ENCODE results near the gene HIPK3.
"Not testable (repeated sequence)": the region's sequence is repeated elsewhere in the genome, so short reads cannot be mapped to it uniquely, and the experiment has no call there.

Gene HIPK3

GRCh38 chr11:33257897-33258630, 883 bp downstream of the HIPK3 start:
- no peak for DNase-seq (ENCODE audit: low read depth)
- TF ChIP-seq CTCF (IDR thresholded peaks at IDR 0.05; ENCODE audit: low read depth, low read length, missing control alignments) = peak; percentile 29
- in situ Hi-C loops (cut with HindIII; ENCODE audit: low sequenced_read_pairs) = no loop called here
- peak overlapping the region; percentile 83 for H3K4me3 ChIP-seq (ENCODE audit: low read depth, low read length)

- in situ Hi-C loops (cut with HindIII; ENCODE audit: low sequenced_read_pairs) = no loop called here
- no peak for DNase-seq (ENCODE audit: low read depth)
- TF ChIP-seq CTCF (IDR thresholded peaks at IDR 0.05; ENCODE audit: low read depth, low read length, missing control alignments) = no peak
- H3K4me3 ChIP-seq (ENCODE audit: low read depth, low read length) = peak overlapping the region; percentile 83
These were observed 1.5 kb downstream of the HIPK3 start for GRCh38 chr11:33258631-33259205.

GRCh38 chr11:33259869-33260268, 2.7 kb downstream of the HIPK3 start:
- in situ Hi-C loops (cut with HindIII; ENCODE audit: low sequenced_read_pairs) = no loop called here
- TF ChIP-seq CTCF (IDR thresholded peaks at IDR 0.05; ENCODE audit: low read depth, low read length, missing control alignments) = no peak
- peak overlapping the region; percentile 83 for H3K4me3 ChIP-seq (ENCODE audit: low read depth, low read length)
- no peak for DNase-seq (ENCODE audit: low read depth)

DNA sequence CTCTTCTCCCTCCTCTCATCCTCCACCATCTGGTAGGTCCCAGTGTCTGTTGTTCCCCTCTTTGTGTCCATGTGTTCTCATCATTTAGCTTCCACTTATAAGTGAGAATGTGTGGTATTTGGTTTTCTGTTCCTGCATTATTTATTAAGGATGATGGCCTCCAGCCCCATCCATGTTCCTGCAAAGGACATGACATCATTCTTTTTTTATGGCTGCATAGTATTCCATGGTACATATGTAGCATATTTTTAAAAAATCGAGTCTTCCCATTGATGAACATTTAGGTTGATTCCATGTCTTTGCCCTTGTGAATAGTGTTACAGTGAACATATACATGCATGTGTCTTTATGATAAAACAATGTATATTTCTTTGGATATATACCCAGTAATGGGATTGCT, 4.2 kb downstream of the HIPK3 start:
- DNase-seq (ENCODE audit: low read depth); in situ Hi-C loops (cut with HindIII; ENCODE audit: low sequenced_read_pairs); H3K4me3 ChIP-seq (ENCODE audit: low read depth, low read length): not testable (repeated sequence)

GRCh38 chr11:33262011-33262645, 4.9 kb downstream of the HIPK3 start:
- in situ Hi-C loops (cut with HindIII; ENCODE audit: low sequenced_read_pairs) = no loop called here
- TF ChIP-seq CTCF (IDR thresholded peaks at IDR 0.05; ENCODE audit: low read depth, low read length, missing control alignments) = no peak
- no peak for DNase-seq (ENCODE audit: low read depth)
- H3K4me3 ChIP-seq (ENCODE audit: low read depth, low read length) = no peak overlapping the region

DNA sequence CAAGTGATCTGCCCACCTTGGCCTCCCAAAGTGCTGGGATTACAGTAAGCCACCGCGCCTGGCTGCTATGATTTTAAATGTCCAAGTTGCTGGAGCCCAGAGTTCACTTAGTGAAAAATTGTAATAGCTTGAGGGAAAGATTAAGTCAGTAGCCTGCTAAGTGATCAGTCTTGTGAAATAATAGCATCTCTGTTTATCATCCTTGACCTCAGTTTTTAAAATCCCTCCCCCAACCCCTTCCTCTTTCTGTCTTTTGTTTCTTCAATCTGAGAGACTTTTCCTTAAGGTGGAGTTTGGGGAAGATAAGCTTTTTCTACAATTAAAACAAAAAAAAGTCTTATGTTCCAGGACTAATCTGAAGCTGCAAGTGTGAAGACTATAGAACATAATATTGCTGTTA, 6.4 kb downstream of the HIPK3 start:
- no peak overlapping the region for H3K4me3 ChIP-seq (ENCODE audit: low read depth, low read length)
- TF ChIP-seq CTCF (IDR thresholded peaks at IDR 0.05; ENCODE audit: low read depth, low read length, missing control alignments) = no peak
- in situ Hi-C loops (cut with HindIII; ENCODE audit: low sequenced_read_pairs) = no loop called here
- no peak for DNase-seq (ENCODE audit: low read depth)

DNA sequence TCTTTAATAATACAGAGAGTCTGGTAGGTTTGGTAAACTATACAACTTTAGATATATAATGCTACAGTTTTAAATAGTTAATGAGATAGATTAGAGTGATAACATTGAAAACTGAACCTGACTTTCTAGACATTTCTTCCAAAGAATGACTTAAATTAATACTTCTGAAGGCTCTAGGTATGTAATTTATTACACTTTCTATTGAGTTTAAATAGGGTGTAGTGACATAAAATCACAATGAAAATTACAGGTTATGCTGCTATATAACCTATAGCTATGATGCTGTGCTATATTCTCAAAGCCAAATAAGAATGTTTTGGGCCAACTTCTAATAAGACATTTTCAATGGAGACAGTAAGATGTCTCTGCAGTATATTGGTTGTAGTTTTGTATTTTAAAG, 7.7 kb downstream of the HIPK3 start:
- no peak for DNase-seq (ENCODE audit: low read depth)
- no peak for TF ChIP-seq CTCF (IDR thresholded peaks at IDR 0.05; ENCODE audit: low read depth, low read length, missing control alignments)
- H3K4me3 ChIP-seq (ENCODE audit: low read depth, low read length) = no peak overlapping the region
- in situ Hi-C loops (cut with HindIII; ENCODE audit: low sequenced_read_pairs) = no loop called here
